GM19452 (cell line): ENCODE measurements around the gene FAM9C.
"Not testable (repeated sequence)": the region's sequence is repeated elsewhere in the genome, so short reads cannot be mapped to it uniquely, and the experiment has no call there.

ENCODE experiments used
- ATAC-seq: cut with Tn5 transposase; IDR thresholded peaks from one replicate; pipeline ENCODE4 v1.9.1; 2021; ENCODE audit not compliant: unreplicated experiment

The FAM9C gene

GRCh38 chrX:13044441-13044840, at the start of gene FAM9C:
Gene FAM9C (minus strand): TSS chrX:13044620. CDS start chrX:13043789, 831 bp downstream.
- no peak for ATAC-seq

- ATAC-seq, result no peak
Observed at GRCh38 chrX:13093529-13094140, 49.2 kb upstream of the FAM9C start.

- ATAC-seq, result peak; percentile 76
Observed at GRCh38 chrX:13092455-13092941, 48.1 kb upstream of the FAM9C start.

GRCh38 chrX:13091111-13091765, 46.8 kb upstream of the FAM9C start:
- ATAC-seq, result no peak

GRCh38 chrX:13090339-13091110, 46.1 kb upstream of the FAM9C start:
- no peak for ATAC-seq

- no peak for ATAC-seq
Observed at GRCh38 chrX:13090027-13090338, 45.6 kb upstream of the FAM9C start.

GRCh38 chrX:13088156-13088487, 43.7 kb upstream of the FAM9C start:
- no peak for ATAC-seq

- peak; percentile 71 for ATAC-seq
Observed at GRCh38 chrX:13087322-13088155, 43.1 kb upstream of the FAM9C start.

- ATAC-seq, result not testable (repeated sequence)
Observed at GRCh38 chrX:13086793-13087321, 42.4 kb upstream of the FAM9C start.

GRCh38 chrX:13086076-13086475, 41.7 kb upstream of the FAM9C start:
- no peak for ATAC-seq

GRCh38 chrX:13085526-13085925, 41.1 kb upstream of the FAM9C start:
- no peak for ATAC-seq

- ATAC-seq, result no peak
Observed at GRCh38 chrX:13084611-13085010, 40.2 kb upstream of the FAM9C start.

GRCh38 chrX:13083755-13084326, 39.4 kb upstream of the FAM9C start:
- ATAC-seq, result not testable (repeated sequence)

GRCh38 chrX:13082206-13083065, 38.0 kb upstream of the FAM9C start:
- ATAC-seq, result no peak

GRCh38 chrX:13081395-13082205, 37.2 kb upstream of the FAM9C start:
- ATAC-seq, result no peak

- ATAC-seq, result no peak
Observed at GRCh38 chrX:13080128-13080795, 35.8 kb upstream of the FAM9C start.

- no peak for ATAC-seq
Observed at GRCh38 chrX:13078739-13079444, 34.5 kb upstream of the FAM9C start.

- ATAC-seq, result no peak
Observed at GRCh38 chrX:13077168-13077567, 32.7 kb upstream of the FAM9C start.
